SK-N-DZ (cell line): ENCODE measurements around the gene MAP2K5.
A peak's percentile ranks its signal among the peaks of the same experiment; 100 is the strongest.

Experiments
- DNase-seq: peaks from one replicate; pipeline ENCODE4 v3.0.0-alpha.2; 2015; ENCODE audit warnings: low spot score

MAP2K5 gene

DNA sequence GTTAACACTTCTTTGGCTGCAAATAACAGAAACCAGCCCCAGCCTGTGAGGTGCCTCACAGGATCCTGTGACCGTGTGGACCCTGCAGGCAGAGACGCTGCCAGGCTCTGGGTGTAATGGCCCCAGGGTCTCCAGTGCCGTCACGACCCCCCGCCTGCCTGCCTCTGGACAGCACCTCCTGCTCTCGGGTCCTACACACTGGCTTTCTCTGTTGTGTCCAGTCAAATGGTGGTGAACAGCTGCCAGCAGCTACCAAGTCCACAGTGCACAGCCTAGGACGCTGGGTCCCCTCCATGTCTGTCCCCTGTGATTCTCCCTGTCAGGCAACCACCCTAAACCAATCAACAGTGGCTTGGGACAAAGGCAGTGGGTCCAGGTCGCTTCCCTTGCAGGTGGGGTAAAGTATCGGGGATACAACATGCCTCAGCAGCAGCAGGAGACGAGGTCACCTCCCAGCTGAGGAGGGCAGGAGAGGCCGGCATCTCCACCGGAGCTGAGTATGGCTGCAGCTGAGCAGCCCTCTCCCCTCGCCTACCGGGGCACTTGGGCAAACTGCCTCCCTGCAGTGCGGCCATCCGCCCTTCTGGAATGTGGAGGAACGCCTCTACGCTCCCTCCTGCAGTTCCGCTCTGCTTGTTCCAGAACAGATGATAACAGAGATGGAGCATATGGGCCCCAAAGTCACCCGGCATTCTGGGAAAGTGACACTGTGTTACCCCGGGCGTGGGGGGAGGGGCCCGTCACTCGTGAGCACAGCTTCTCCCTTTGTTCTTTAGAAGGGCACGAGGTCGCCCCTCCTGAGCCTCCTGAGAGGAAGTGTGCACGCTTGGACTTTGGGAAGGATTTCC, 261.7 kb downstream of the MAP2K5 start:
- DNase-seq, result no peak

DNA sequence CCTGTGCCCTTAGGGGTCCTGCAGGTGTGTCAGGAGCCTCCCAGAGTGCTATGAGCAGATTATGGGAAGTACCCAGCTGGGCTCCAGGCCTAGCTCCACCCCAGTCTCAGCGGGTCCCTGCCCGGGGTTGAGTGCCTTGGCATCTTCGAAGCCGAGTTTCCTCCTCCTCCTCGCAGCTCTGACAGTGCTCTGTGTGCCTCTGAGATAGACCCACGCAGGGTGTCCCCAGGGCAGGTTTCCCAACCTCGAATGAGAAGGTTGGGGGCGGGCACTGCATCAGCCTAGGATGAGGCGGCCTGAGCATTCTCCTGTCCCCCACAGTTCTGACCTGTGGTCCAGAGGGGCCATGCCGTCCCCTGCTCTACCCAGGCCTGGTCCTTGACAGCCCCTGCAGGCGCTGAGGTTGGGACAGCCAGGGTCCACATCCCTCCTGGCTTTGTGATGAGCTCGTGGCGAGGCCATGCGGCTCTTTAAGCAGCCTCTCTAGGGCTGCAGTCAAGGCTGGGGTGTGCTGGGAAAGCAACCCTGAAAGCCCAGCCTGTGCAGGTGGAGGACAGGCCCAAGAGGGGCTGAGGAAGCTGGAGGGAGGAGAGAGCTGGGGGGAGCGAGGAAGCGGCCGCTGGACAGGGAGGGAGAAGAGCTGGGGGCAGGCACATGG, 262.6 kb downstream of the MAP2K5 start:
- DNase-seq, result no peak

DNA sequence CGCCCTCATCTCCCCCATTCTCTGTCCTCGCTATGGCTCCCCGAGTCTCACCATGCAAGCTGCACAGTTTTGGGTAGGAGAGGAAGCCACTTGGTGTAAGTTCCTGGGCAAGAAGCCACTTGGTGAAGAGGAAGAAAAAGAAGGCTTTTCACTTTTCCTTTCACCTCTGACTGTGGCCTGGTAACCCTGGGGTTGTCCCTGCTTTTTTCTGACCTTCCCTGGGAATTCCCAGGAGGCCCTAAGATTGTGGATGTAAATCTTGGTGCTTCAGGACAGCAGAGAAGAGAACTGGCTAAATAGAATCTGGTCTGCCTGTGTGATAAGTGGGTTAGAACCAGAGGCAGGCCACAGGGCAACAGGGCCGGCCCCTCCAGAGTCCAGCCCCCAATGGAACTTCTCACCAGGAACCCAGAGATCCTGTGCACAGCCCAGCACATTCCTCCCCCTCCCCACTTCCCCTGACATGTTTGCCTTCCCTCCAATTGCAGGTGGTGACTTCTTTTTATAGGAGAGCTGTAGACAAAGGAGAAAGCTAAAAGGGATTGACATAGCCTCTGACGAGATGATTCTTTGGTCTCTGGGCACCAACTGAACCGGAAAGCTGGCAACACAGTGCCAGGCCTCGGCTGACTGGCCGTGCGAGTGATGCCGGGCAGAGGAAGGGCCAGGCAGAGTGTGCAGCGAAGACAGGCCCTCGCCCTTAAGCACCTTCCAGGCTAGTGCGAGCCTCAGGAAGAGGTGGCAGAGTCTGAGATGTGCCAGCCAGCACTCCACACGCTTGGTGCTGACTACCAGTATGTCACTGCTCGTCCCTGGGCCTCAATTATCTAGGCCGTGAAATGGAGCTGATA, 263.4 kb downstream of the MAP2K5 start:
- DNase-seq, result peak; percentile 49

DNA sequence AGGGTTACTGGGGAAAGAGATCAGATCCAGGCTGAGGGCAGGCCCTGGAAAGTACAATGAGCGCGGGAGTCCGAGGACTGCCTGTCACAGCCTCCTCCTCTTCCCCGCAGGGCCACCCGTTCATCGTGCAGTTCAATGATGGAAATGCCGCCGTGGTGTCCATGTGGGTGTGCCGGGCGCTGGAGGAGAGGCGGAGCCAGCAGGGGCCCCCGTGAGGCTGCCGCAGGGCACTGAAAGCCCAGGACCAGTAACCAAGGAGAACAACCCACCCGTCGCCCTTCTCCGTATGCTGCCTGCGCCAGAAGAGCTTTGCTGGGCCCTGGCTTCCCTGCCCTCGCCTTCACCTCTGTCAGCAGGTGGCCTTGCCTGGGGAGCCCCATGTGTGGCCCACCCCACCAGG, 264.0 kb downstream of the MAP2K5 start:
- DNase-seq, result no peak

DNA sequence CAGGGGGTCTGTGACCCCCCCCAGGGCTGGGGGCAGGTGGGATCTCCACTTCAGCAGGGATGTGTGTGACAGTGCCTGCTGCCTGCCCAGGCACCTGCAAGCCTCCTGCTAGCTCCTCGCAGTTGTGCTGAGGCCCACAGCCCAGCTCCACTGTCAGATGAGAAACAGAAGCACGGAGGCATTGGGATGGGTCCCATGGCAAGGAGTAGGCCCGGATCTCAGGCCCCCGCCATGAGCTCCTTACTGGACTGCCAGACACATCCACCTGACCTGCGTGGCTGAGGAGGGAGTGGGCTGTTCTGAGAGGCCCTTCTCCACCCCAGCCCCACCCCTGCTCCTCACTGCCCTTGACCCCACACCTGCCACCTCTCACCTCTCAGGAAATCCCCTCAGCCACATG, 264.6 kb downstream of the MAP2K5 start:
- no peak for DNase-seq

DNA sequence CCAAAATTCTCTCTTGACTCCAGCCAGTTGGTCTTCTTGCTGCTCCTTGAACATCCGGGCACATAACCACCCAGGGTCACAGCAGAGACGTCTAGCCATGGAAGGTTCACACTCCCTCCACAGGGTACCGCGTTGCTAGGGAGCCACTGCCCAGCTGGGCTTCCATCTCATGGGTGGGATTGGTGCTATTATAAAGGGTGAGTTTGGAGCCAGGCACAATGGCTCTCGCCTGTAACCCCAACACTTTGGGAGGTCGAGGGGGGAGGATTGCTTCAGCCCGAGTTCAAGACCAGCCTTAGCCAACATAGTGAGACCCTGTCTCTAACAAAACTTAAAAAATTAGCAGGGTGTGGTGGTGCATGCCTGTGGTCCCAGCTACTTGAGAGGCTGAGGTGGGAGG, 265.3 kb downstream of the MAP2K5 start:
- no peak for DNase-seq

DNA sequence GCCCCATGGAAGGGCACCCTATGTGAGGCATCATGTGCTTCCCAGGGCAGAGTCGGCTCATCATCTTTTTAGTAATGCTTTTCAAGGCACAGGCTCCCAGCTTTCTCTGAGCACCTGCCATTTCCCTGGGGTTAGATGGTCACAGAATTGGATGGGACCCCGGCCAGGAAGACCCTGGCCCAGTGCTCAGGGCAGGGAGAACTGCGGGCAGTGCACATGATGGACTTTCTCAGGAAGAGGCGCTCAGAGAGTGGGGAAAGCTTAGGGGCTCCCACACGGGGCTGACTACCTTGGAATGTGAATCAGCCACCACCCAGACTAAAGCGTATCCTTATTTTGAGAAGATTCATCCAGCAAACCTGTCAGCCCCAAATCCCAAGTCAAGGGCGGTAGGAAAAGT, 266.3 kb downstream of the MAP2K5 start:
- DNase-seq, result no peak

DNA sequence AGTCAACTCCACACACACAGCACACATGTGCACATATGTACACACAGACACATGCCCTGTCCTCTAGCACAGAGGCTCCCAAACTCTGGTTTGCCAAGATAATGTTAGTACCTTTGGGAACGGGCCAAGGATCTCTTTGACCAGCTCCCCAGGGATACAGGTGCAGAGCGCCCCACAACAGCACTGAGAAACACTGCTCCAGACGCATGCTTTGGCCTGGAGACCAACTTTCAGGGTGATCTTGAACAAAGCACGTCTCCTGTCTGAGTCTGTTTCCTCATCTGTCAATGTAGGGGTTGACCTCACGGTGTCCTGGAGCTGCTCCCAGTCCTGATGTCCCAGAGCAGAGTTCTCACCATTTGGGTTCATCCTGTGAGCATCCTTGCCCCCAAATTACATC, 266.9 kb downstream of the MAP2K5 start:
- DNase-seq, result no peak

DNA sequence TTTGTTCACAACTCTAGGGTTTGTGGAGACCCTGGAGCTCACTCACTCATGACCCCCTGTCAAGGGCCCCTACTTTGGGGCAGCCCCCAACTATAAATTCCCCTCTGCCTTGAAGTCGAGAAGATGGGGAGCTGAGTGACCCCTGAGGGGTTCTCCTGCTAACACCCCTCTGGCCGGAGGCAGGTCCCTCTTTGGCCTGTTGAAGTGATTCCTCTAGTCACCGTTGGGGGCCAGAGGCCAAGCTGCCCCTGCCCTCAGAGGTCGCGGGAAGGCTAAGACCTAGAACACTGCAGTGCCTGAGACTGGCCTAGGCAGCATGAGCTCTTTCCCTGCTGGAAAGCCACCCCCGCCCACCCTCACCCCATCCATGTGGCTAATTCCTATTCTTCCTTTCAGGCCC, 267.4 kb downstream of the MAP2K5 start:
- no peak for DNase-seq

DNA sequence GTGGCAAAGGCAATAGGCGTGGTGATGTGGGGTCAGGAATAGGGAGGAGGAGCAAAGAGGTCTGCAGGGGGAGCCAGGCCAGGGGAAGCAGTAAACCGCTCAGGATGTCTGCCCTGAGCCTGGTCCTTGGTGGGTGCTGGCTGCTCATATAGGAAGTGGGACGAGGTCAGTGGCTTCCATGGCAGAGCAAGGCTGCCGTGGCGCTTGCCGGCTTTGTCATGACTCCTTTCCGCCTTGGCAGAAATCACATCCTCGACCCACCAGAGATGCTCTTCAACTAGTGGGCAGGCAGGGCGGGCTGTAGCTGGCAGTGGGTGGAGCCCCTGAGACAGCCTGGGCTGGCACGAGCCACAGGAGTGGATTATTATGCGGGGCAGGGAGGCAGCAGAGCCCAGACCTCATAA, 269.7 kb downstream of the MAP2K5 start:
- DNase-seq, result no peak

DNA sequence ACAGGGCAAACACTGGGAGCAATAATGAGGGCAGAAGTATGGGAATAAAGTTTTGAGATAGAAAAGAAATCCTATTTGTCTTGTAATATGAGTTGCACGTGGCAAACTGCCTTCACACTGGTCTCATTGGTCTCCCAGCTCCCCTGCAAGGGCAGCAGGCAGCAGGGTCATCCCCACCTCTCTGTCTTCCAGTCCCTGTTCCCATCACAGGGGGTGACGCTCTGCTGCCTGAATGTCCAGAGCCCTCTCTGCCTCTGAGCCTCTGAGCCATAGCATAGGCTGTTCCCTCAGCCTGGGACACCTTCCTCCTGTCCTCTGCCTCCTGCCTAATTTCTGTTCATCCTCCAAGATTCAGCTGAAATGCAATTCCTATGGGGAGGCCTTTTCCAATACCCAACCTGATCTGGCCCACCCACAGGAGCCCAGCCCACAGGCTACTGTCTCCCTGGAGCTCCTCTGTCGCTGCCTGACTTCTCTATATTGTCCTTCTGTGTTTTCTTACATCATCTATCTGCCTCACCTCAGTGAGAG, 270.7 kb downstream of the MAP2K5 start:
- no peak for DNase-seq

DNA sequence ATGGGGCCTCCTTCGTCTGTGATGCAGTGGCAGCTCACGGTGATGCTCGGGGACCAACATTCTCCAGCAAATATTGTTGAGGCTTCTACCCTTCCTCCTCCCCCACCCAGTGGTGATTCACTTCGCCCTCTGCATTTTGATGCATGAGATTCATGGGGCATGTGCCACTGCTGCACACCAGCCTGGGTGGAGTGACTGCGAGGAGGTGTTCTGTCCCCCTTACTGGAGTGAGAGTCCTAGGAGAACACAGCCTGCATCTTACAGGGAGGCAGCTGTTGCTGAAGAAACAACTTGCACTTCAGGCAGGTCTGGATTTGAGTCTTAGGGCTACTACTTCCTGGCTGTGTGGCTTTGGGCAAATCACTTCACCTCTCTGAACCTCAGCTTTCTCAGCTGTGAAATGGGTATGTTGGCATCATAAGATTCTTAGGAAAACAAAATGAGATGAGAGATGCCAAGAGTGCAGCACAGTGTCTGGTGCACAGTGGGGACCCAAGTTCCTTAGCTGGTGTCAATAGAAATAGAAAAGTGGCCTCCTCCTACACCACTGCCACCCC, 272.6 kb downstream of the MAP2K5 start:
- no peak for DNase-seq

DNA sequence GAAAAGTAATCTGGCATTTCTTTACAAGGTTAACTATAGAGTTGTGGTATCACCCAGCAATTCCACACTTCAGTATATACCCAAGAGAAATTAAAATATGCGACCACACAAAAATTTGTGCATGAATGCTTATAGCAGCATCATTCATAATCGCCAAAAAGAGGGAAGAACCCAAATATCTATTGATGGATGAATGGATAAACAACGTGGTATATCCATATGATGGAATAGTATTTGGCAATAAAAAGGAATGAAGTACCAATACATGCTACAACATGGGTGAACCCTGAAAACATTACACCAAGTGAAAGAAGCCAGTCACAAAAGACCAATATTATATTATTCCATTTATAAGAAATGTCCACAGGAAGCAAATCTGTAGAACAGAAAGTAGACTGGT, 274.2 kb downstream of the MAP2K5 start:
- no peak for DNase-seq

DNA sequence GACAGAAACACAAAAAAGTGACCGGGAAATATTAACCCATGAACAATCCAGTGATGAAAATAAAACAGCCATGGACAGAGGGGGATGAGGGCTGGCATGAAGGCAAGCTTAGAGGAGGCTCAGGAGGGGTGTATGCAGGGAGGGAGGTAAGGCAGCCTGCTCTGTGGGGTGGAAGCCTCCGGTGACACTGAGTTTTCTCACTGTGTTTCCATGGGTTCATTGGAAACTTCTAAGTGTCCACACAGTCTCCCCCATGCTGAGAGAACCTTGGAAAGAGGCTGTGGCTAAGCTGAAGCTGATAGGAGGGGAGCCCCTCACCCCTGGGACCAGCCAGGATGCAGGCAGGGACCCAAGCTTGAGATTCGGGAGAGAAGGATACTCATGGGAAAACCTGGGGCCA, 276.0 kb downstream of the MAP2K5 start:
- DNase-seq, result no peak

DNA sequence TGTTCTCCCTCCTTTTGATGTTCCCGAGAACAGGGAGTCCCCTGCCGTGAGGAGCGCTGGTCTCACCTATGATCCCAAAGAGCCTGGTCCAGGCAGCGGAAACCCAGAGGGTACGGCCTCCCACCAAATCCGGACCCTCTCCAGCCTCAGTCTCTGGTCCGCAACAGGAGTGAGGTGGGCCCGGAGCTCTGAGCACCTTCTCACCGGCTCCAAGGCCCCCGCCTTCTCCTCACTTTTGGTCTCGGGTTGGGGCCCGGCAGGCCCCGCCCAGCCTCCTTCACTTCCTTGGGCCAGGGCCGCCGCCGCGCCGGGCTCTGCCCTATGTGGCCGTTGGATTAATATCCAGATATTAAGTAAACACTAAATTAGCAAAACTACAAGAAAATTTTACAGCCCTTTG, 277.1 kb downstream of the MAP2K5 start:
- DNase-seq, result no peak

DNA sequence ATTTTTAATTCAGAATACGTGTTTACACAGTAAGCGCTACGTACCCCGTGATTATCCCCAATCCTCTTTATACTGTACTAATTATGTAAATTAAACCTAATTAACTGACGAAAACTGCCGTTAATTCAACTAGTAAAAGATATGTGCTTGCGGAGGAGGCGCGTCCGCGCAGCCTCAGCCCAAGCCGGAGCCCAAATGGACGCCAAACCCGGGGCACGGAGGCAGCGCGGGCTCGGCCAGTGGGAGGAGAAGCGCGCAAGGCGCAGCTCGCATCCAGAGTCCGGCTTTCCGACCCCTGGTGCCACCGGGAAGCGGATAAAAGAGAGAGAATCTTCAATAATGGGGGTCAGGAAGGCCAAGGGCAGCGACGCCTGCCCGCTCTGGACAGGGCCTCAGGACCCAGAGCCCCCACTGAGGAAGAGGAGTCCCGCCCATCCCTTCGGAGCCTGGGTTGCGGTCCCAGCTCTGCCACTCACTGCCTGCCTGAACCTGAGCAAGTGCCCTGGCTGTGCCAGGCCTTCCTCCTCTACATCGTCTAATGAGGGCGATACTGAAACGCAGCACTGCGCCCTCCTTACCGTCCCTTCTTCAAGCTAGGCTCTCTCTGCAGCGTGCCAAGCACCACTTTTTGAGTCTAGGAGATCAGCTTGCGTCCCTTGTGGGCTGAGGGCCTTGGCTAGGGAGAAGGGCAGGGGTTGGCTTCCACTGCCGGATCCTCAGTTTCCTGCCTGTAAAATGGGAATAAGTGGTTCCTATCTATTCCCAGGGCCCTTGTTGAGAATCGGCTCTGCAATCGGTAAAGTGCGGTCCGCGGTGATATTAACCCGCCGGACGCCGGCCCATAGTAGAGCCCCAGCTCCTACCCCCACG, 277.9 kb downstream of the MAP2K5 start:
- no peak for DNase-seq

DNA sequence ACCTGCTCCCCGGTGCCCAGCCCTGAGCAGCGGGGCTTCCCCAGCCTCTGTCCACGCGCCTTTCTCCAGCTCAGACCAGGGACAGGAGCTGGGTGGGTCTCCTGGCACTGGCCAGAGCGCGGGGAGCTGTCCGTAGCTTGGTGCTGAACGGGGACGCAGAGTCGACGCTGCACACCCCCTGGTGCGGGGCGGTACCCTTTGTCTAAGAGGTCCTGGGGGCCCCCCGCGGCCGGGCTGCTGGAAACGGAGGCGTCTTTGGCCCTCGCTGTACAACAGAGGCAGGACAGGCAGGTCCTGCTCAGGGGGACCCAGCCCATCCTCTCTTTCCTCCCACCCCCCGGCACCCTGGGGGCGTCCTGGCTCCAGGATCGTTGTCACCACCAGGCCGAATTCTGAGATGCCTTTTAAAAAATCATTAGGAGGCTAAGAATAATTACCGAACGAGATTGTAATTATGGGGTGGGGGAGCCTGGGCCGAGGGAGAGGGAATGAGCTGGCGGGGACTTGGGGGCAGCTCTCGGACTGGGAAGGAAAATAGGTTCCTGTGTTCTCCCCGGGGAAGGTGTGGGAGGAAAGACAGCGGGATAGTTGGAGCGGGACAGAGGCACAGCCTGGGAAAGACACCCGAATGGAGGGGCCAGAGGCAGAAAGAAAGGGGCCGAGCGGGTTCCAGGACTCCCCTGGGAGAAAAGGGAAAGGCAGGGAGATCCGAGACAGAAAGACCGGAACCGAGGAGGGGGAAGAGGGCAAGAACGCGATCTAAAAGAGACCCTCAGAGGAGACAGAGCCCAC, 278.7 kb downstream of the MAP2K5 start:
- no peak for DNase-seq

DNA sequence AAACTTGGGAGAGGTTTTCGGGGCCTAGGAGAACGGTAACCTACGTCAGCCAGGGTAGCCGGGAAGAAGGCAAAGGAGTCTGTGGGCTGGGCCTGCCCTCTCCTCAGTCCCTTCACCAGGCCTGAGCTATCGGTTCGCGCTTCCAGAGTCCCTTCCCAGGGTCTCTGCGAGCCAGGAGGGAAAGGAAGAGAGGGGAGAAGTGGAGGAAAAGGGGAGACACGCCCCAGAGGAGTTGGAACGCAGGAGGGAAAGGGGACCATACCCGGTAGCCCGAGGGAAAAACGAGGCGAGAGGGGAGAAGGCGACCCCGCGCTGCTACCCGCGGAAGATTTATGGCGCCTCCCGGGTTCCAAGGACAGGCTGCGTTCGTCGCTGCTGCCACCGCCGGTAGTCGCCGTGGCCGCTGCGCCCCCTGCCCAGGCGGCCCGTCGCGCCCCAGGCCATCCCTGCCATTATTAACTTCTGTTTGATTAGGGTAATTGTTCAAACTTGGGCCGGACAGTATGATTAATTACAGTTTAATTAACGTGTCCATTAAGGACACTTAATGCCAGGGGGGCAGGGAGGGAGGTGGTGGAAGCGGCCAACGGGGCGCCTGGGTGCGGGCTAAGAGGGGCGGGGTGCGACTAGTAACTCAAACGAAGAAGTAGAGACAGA, 279.4 kb downstream of the MAP2K5 start:
- DNase-seq, result no peak

DNA sequence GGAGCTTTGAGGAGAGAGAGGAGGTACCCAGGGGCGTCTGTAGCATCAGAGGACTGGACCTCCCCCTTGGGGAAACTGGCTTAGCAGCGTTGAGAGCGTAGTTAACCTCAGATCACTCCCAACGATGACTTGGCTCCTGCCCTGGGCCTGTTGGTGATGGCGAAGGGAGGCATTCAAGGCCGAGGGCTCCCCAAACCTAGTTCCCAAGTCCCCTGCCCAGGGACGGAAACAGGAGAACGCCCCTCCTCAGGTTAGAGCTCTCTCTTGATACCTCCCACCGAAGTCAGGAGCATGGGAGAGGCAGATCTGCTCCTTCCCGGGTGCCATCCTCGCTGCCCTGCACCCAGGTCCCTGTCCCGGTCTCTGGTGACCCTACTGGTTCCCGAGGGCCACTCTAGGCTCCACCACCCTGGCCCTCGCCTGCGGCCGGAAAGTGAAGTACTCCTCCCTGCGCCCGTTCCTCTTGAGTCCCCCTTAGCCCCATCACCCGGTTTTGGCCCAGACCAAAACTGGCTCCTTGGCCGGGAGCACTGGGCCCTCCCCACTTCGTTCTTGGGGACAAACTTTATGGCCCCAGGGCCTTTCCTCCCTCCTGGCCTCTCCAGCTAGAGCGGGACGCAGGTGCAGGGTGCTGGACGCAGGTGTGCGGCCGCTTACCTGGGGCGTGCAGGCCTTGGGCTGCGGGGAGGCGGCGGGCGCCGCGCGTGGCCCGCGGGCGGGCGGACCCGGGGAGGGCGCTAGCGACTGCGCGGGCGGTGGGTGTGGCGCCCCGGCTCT, 280.2 kb downstream of the MAP2K5 start:
- DNase-seq, result no peak
